ENCODE results near the gene FECH.
"Not testable (repeated sequence)": the region's sequence is repeated elsewhere in the genome, so short reads cannot be mapped to it uniquely, and the experiment has no call there.

FECH gene

GRCh38 chr18:57527556-57528229, 58.8 kb downstream of the FECH start:
- TF ChIP-seq, protein P1, sequence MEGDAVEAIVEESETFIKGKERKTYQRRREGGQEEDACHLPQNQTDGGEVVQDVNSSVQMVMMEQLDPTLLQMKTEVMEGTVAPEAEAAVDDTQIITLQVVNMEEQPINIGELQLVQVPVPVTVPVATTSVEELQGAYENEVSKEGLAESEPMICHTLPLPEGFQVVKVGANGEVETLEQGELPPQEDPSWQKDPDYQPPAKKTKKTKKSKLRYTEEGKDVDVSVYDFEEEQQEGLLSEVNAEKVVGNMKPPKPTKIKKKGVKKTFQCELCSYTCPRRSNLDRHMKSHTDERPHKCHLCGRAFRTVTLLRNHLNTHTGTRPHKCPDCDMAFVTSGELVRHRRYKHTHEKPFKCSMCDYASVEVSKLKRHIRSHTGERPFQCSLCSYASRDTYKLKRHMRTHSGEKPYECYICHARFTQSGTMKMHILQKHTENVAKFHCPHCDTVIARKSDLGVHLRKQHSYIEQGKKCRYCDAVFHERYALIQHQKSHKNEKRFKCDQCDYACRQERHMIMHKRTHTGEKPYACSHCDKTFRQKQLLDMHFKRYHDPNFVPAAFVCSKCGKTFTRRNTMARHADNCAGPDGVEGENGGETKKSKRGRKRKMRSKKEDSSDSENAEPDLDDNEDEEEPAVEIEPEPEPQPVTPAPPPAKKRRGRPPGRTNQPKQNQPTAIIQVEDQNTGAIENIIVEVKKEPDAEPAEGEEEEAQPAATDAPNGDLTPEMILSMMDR (conservative IDR thresholded peaks at IDR 0.05; ENCODE audit: low read depth): no peak
- H3K27ac ChIP-seq: no peak overlapping the region
- CTCF ChIA-PET: no interaction called here
- no peak for DNase-seq (ENCODE audit: low spot score)
- POLR2A ChIA-PET (ENCODE audit: low non-redundant PET): no interaction called here

- ChIA-PET POLR2A (ENCODE audit: low non-redundant PET) (no interaction called here), CTCF (no interaction called here)
- DNase-seq (ENCODE audit: low spot score): no peak
- TF ChIP-seq, protein P1 (conservative IDR thresholded peaks at IDR 0.05; ENCODE audit: low read depth): no peak
- no peak overlapping the region for H3K27ac ChIP-seq
Observed at GRCh38 chr18:57523171-57523956, 63.1 kb downstream of the FECH start.

- CTCF ChIA-PET; DNase-seq (ENCODE audit: low spot score); H3K27ac ChIP-seq; POLR2A ChIA-PET (ENCODE audit: low non-redundant PET): not testable (repeated sequence)
Observed at GRCh38 chr18:57522348-57522747, 64.2 kb downstream of the FECH start.

DNA sequence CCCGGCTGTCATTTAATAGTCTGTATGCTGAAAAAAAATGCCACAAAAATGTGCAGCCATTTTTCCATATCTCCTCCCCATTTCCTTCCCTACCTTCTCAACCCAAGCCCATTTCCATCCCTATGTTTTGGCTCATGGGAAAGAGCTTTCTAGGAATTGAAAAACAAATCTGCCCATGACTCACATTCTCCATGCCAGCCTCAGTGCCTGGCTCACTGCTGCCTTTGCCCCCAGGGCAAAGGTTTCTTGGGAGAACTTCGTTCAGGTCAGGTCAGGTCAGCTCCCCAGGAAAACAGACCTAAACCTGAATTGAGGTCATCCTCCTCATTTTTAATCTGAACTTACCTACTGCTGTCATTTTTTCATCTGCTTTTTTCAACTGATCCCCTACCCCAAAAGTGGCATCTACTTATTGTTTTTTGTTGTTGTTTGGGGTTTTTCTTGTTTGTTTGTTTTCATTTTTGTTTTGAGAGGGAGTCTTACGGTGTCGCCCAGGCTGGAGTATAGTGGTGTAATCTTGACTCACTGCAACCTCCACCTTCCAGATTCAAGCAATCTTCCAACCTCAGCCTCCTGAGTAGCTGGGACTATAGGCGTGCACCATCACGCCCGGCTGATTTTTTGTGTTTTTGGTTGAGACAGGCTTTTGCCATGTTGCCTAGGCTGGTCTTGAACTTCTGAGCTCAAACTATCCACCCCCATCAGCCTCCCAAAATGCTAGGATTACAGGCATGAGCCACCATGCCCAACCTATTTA, 66.7 kb downstream of the FECH start:
- DNase-seq (ENCODE audit: low spot score): peak; percentile 14
- POLR2A ChIA-PET (ENCODE audit: low non-redundant PET): no interaction called here
- CTCF ChIA-PET: no interaction called here
- TF ChIP-seq, protein P1 (conservative IDR thresholded peaks at IDR 0.05; ENCODE audit: low read depth): no peak
- H3K27ac ChIP-seq: no peak overlapping the region

DNA sequence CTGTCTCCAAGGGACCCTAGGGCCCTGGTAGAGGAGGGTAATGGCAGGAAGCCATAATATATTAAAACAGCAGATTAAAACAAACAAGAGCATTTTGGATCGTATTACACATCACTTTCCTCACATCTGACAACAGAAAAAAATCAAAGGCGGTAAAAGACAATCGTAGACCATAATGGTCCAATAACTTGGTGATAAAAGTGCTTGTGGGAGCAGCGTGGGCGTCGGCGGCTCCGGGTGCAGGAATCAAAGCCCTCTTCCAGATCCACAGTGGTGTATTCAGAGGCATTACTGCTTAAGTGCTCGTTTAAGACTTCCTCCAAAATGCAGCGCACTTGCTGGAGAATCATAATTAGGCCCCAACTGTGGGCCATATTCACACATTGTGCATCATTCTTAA, 68.0 kb downstream of the FECH start:
- DNase-seq (ENCODE audit: low spot score): no peak
- H3K27ac ChIP-seq: no peak overlapping the region
- ChIA-PET CTCF (interaction anchor here (0.6 kb wide), 1 partner anchor 69 kb away, joined by 3 read pairs; no protein-coding TSS in a partner anchor), POLR2A (ENCODE audit: low non-redundant PET) (no interaction called here)
- TF ChIP-seq, protein P1 (conservative IDR thresholded peaks at IDR 0.05; ENCODE audit: low read depth): no peak

DNA sequence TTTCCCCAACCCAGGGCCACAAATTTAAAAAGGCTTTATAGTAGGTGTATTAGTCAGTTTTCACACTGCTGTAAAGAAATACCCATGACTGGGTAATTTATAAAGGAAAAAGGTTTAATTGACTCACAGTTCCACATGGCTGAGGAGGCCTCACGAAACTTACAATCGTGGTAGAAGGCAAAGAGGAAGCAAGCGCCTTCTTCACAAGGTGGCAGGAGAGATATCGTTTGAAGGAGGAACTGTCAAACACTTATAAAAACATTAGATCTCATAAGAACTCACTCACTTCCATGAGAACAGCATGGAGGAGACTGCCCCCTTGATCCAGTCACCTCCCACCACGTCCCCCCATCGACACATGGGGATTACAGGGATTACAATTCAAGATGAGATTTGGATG, 70.4 kb downstream of the FECH start:
- CTCF ChIA-PET: interaction anchor here (0.7 kb wide), 1 partner anchor 230 kb away, joined by 5 read pairs; no protein-coding TSS in a partner anchor
- TF ChIP-seq, protein P1 (conservative IDR thresholded peaks at IDR 0.05; ENCODE audit: low read depth): no peak
- no peak for DNase-seq (ENCODE audit: low spot score)
- H3K27ac ChIP-seq: no peak overlapping the region
- POLR2A ChIA-PET (ENCODE audit: low non-redundant PET): no interaction called here

All from RWPE1 (cell line).